DMS153 (cell line): ENCODE measurements around the gene CACNA2D3.
"Not testable (repeated sequence)": the region's sequence is repeated elsewhere in the genome, so short reads cannot be mapped to it uniquely, and the experiment has no call there.

Experiments
- DNase-seq: peaks from one replicate; lab custom pipeline; 2025; lab: John Stamatoyannopoulos, UW

Gene CACNA2D3

GRCh38 chr3:54464554-54464953 lies 342.2 kb downstream of the CACNA2D3 start:
- DNase-seq: not testable (repeated sequence)

- DNase-seq: no peak
These were observed 354.5 kb downstream of the CACNA2D3 start for GRCh38 chr3:54476891-54477290.

- no peak for DNase-seq
These were observed 359.4 kb downstream of the CACNA2D3 start for GRCh38 chr3:54481606-54482365.

GRCh38 chr3:54484334-54484733 lies 362.0 kb downstream of the CACNA2D3 start:
- DNase-seq: no peak

GRCh38 chr3:54486317-54486716 lies 364.0 kb downstream of the CACNA2D3 start:
- no peak for DNase-seq

- DNase-seq: no peak
These were observed 365.9 kb downstream of the CACNA2D3 start for GRCh38 chr3:54488297-54488696.

GRCh38 chr3:54494209-54494608 lies 371.9 kb downstream of the CACNA2D3 start:
- DNase-seq: no peak

- no peak for DNase-seq
These were observed 384.3 kb downstream of the CACNA2D3 start for GRCh38 chr3:54506603-54507002.

- no peak for DNase-seq
These were observed 385.6 kb downstream of the CACNA2D3 start for GRCh38 chr3:54507876-54508460.

- no peak for DNase-seq
These were observed 388.2 kb downstream of the CACNA2D3 start for GRCh38 chr3:54510506-54510905.

- DNase-seq: no peak
These were observed 389.5 kb downstream of the CACNA2D3 start for GRCh38 chr3:54511766-54512365.

- no peak for DNase-seq
These were observed 391.7 kb downstream of the CACNA2D3 start for GRCh38 chr3:54514006-54514405.

GRCh38 chr3:54514416-54514815 lies 392.1 kb downstream of the CACNA2D3 start:
- DNase-seq: no peak

GRCh38 chr3:54515441-54516213 lies 393.3 kb downstream of the CACNA2D3 start:
- no peak for DNase-seq

GRCh38 chr3:54517424-54517823 lies 395.1 kb downstream of the CACNA2D3 start:
- DNase-seq: no peak

GRCh38 chr3:54518011-54518675 lies 395.8 kb downstream of the CACNA2D3 start:
- DNase-seq: no peak

GRCh38 chr3:54519493-54519892 lies 397.1 kb downstream of the CACNA2D3 start:
- DNase-seq: no peak

- no peak for DNase-seq
These were observed 397.7 kb downstream of the CACNA2D3 start for GRCh38 chr3:54520060-54520459.

- no peak for DNase-seq
These were observed 405.2 kb downstream of the CACNA2D3 start for GRCh38 chr3:54527521-54527920.

- no peak for DNase-seq
These were observed 405.6 kb downstream of the CACNA2D3 start for GRCh38 chr3:54527953-54528352.

GRCh38 chr3:54528668-54529067 lies 406.3 kb downstream of the CACNA2D3 start:
- DNase-seq: no peak

GRCh38 chr3:54530091-54530490 lies 407.7 kb downstream of the CACNA2D3 start:
- no peak for DNase-seq
